Vein endothelial cell (primary cell): ENCODE data around the gene CYB561D1. TPM values are rescaled to one million over a fixed set of nuclear protein-coding genes. Genes with fewer than 3 reads are reported as not detected.

ENCODE experiments used
- total RNA-seq: library from RNA; depleted of rRNA; stranded (reverse); fragments of >200 nt; gene quantifications from 2 replicates; pipeline ENCODE4 v1.2.3, GENCODE V29; 2012

CYB561D1 gene, protein sequence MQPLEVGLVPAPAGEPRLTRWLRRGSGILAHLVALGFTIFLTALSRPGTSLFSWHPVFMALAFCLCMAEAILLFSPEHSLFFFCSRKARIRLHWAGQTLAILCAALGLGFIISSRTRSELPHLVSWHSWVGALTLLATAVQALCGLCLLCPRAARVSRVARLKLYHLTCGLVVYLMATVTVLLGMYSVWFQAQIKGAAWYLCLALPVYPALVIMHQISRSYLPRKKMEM
- total RNA-seq = 6.5 and 7.8 TPM in 2 replicates

DNA sequence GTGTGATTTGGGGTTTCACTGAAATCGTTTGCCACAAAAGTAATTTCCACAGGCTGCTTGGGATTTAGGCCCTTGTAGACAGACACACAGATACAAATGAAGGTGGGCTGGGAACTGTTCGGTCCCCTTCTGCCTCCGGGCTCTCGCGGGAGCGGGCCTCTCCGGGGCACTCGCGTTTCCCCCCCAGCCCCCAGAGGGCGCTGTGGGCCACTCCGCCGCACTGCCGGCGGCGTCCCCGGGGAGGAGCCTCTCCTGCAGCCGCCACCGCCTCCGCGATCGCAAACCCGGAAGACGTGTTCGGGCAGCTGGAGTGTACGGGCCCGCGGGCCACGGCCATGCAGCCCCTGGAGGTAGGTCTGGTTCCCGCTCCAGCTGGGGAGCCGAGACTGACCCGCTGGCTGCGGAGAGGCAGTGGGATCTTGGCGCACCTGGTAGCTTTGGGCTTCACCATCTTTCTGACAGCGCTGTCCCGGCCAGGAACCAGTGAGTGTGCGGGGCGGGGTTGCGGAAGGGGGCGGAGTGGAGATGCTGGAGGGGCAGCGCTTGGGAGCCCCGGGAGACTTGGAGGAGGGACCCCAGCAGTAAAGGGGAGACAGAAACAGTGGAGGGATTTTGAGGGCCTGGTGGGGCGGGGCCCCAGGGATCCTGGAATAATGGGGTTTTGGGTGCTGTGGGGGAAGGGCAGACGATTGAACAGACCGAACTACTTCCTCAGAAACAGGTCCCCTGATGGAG, at the start of gene CYB561D1:
CYB561D1 (plus strand) TSS at position 290 of the 735 bp plus-strand sequence; CDS start at position 336, 46 bp downstream.

DNA sequence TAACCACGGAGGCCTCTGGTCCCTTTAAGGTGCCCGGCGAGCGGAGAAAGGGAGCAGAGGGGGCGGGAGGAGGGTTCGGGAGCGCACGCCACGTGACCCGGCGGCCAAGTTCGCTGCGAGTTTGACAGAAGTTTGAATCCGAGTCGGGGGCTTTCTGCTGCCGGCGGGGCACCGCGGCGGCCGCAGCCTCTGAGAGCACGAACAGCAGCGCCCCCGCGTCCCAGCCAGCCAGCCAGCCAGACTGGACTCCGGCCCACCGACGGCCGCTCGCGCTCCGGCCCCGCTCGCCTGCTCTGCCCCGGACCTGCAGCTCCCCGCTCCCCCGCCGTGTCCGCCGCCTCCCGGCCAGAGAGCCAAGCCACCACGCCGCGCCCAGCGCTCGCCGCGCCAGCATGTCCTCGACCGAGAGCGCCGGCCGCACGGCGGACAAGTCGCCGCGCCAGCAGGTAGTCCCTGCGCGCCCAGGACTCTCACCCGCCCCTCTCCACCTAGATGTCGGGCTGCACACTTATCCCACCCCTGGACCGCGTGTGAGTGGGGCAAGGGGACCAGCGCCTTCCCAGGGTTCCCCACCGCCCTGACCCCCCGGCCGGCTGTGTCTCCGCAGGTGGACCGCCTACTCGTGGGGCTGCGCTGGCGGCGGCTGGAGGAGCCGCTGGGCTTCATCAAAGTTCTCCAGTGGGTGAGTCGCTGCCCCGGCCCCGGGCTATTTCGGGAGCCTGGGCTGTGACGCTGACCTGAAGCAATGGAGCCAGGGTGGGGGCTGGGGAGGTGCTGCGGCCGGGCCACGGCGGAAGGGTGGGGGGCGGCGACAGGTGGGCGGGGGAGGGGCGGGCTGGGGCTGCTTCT, 27.2 kb upstream of the CYB561D1 start, which contains the start of gene SYPL2:
SYPL2 (plus strand) TSS at position 95 of the 849 bp plus-strand sequence; CDS start at position 393, 298 bp downstream.

DNA sequence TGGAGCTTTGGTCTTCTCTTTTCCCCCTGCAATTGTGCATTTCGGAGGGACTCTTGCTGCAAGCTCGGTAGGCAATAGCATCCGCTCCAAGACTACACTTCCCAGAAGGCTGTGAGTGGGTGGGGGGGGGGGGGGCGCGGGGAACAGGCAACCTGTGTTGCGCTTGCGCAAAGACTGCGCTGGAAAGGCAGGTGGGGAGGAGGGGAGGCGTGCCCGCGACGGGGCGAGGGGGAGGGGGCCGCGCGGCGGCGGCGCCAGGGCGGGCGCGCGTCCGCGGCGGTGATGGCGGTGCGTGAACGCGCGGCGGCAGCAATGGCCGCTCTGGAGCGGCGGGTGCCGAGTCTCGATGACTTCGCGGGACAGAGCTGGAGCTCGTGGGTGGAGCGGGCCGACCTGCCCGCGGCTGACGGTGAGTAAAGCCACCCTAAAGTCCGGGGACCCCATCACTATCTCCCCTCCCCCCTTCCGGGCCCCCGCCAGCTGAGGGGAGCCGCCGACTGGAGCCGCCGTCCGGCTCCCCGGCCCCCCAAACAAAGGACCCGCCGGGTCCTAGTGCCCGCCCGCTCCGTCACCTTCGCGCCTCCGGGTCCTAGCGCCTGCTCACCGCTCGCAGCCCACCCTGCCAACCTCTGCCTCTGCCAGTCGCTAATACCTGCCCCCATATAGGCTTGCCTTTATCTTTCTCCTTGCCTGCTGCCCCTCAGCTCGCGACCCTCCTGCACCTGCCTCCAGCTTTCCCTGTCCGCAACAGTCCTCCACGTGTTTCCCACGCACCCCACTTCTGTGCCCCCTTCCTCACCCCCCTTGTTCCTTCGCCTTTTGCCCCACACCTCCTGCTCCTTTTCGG, 10.0 kb upstream of the CYB561D1 start, which contains the start of gene ATXN7L2:
ATXN7L2 (plus strand) TSS at position 234 of the 847 bp plus-strand sequence; CDS start at position 283, 49 bp downstream.

DNA sequence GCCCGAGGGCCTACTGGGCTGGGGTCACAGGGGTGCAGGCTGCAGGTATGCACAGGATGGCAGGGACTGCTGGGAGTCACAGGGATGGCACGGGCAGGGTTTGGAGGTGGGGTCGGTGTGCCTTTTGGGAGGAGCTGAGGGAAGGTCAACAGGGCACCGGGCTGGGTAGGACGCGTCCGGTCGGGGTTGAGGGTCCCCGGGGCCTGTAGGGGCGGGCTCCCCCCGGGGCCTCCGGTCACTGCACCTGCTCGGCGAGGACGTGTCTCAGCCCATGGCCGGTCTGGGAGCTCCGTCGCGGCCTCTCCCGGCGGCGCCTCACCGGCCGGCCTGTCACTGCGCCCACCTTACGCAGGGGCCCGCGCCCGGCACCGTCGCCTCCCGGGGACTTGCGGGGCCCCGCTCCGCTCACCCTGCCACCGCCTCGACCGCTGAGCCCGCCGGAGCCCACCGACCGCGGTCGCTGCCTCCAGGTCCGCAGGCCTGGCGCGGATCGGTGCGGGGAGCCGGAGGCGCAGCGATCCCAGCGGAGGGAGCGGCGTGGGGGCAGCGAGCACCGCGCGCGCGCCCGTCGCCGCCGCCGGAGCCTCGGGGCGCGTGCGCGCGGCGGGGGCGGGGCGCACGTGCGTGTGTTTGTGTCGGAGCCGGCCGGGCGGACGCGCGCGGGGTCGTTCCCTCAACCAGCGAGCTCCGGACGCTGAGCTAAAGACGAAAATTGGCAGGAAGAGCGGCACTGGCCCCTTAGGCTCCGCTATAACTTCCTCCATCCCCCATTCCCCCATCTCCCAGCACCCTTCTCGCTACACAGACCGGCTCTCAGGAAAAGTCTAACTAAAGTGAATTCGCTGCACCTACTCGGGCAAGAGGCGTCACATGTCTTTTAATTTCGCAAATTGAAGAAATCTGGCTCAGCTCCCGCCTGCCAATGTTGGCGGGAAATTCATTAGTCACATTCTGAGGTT, 15.6 kb downstream of the CYB561D1 start, which contains the start of gene AMIGO1:
AMIGO1 (minus strand) TSS at position 552 of the 959 bp plus-strand sequence. CDS start 815 bp downstream, outside the sequence.

DNA sequence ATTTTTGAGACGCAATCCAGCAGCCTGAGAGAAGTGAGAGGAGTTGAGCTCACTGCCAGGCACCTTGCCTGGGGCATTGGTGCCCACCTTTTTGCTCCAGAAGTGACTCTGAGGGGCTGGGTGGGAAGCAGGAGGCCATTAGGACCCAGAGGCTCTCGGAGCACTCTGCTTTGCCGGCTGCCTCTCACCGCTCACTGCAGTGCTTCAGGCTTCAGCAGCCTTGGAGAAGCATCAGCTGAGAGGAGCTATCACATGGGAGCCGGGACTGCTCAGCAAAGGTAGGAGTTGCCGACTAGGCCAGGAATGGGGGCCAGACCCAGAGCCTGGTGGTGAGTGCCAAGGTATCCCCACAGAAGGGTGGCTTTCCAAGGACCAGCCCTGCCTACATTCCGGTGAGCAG, 45.8 kb downstream of the CYB561D1 start, which contains the start of gene GPR61:
GPR61 (plus strand) TSS at position 197 of the 400 bp plus-strand sequence. CDS start 3,151 bp downstream, outside the sequence.

DNA sequence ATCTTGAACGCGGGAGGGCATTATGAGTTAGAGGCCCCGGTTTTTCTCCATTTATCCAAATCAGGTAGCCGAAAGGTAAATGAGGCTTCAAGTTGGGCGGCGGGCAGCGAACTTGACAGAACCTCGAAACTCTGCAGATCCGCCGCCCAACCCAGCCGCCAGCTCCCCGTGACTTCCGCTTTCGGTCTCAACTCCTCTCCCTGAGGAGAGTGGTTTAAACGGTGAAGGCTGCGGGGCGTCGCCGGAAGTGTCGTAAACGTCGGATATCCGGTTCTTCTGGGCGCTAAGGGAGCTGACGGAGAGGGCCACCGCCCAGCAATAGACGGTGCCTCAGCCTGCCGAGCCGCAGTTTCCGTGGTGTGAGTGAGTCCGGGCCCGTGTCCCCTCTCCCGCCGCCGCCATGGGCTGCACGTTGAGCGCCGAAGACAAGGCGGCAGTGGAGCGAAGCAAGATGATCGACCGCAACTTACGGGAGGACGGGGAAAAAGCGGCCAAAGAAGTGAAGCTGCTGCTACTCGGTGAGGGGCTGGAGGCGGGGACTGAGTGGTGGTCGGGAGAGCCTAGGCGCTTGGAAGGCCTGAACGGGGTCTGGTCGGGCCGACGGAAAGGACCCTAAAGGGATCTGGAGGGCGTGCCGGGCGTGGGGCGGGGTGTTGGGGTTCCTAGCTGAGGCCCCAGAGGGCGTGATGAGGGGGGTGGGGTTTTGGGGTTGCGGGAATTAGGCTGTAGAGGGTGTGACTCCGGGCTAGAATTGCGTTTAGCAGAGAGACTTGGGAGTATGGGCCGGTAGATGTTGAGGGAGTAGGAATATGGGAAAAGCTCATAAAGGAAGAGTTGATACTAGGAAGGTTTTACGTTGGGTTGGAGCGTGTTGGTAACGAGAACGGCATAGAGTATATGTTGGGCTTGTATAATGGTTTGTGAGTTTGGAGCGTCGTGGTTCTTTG, 54.7 kb downstream of the CYB561D1 start, which contains the start of gene GNAI3:
GNAI3 (plus strand) TSS at position 295 of the 947 bp plus-strand sequence; CDS start at position 401, 106 bp downstream.

Other genes starting within 250 kb of the CYB561D1 start
- 0.57 and 0.65 TPM in 2 replicates for gene CELSR2, start 244.6 kb upstream of the CYB561D1 start, total RNA-seq
- gene PSRC1, start 210.9 kb upstream of the CYB561D1 start, total RNA-seq = 4.9 and 8.6 TPM in 2 replicates
- gene MYBPHL, start 187.1 kb upstream of the CYB561D1 start, total RNA-seq = not detected in 2 replicates
- 7.6 and 9.1 TPM in 2 replicates for gene SORT1, start 96.2 kb upstream of the CYB561D1 start, total RNA-seq
- 53.9 and 82.5 TPM in 2 replicates for gene PSMA5, start 67.6 kb upstream of the CYB561D1 start, total RNA-seq
- gene SYPL2, start 27.5 kb upstream of the CYB561D1 start, total RNA-seq = under 0.01 TPM in 1 of 2 replicates, not detected in the other
- gene ATXN7L2, start 10.2 kb upstream of the CYB561D1 start, total RNA-seq = 2.0 and 3.3 TPM in 2 replicates
- gene AMIGO1, start 15.6 kb downstream of the CYB561D1 start, total RNA-seq = 0.38 and 0.65 TPM in 2 replicates
- gene GPR61, start 45.8 kb downstream of the CYB561D1 start, total RNA-seq = 0.65 TPM in 1 of 2 replicates, not detected in the other
- 16.0 and 21.6 TPM in 2 replicates for gene GNAI3, start 54.5 kb downstream of the CYB561D1 start, total RNA-seq
- not detected in 2 replicates for gene GNAT2, start 125.5 kb downstream of the CYB561D1 start, total RNA-seq
- 48.3 and 65.3 TPM in 2 replicates for gene AMPD2, start 125.7 kb downstream of the CYB561D1 start, total RNA-seq
- gene GSTM4, start 162.0 kb downstream of the CYB561D1 start, total RNA-seq = 2.1 and 3.3 TPM in 2 replicates
- gene GSTM2, start 174.0 kb downstream of the CYB561D1 start, total RNA-seq = 1.7 and 4.9 TPM in 2 replicates
- gene GSTM1, start 193.7 kb downstream of the CYB561D1 start, total RNA-seq = 20.6 TPM in 1 of 2 replicates, not detected in the other
- gene GSTM5, start 218.2 kb downstream of the CYB561D1 start, total RNA-seq = under 0.01 and 0.10 TPM in 2 replicates
- gene GSTM3, start 246.9 kb downstream of the CYB561D1 start, total RNA-seq = 54.7 and 54.9 TPM in 2 replicates